Epithelial cell of proximal tubule (primary cell): ENCODE results near the gene AP3B1. TPM values are rescaled to one million over a fixed set of nuclear protein-coding genes. Genes with fewer than 3 reads are reported as not detected.

ENCODE experiments used
- DNase-seq: peaks from one replicate; pipeline ENCODE4 v3.0.0-alpha.2; 2011; ENCODE audit warnings: low read depth
- H3K4me3 ChIP-seq: 2 replicates; pipeline ENCODE4 v1.5.1; 2011; ENCODE audit warnings: low read depth, mild to moderate bottlenecking, low read length
- total RNA-seq: library from RNA; depleted of rRNA; stranded (reverse); fragments of >200 nt; gene quantifications from 2 replicates; pipeline ENCODE4 v1.2.3, GENCODE V29; 2015
- TF ChIP-seq, protein P1 (sequence below): conservative IDR thresholded peaks from 2 replicates; pipeline ENCODE4 v1.5.1; 2012; ENCODE audit warnings: low read depth, mild to moderate bottlenecking, low read length

The AP3B1 gene
- total RNA-seq, 1 donor from 2014 or later: 47.1 TPM

- TF ChIP-seq, protein P1, sequence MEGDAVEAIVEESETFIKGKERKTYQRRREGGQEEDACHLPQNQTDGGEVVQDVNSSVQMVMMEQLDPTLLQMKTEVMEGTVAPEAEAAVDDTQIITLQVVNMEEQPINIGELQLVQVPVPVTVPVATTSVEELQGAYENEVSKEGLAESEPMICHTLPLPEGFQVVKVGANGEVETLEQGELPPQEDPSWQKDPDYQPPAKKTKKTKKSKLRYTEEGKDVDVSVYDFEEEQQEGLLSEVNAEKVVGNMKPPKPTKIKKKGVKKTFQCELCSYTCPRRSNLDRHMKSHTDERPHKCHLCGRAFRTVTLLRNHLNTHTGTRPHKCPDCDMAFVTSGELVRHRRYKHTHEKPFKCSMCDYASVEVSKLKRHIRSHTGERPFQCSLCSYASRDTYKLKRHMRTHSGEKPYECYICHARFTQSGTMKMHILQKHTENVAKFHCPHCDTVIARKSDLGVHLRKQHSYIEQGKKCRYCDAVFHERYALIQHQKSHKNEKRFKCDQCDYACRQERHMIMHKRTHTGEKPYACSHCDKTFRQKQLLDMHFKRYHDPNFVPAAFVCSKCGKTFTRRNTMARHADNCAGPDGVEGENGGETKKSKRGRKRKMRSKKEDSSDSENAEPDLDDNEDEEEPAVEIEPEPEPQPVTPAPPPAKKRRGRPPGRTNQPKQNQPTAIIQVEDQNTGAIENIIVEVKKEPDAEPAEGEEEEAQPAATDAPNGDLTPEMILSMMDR: no peak
- DNase-seq: peak; percentile 9
- H3K4me3 ChIP-seq: no peak overlapping the region
Measured at GRCh38 chr5:78116167-78116566, 178.3 kb downstream of the AP3B1 start.

DNA sequence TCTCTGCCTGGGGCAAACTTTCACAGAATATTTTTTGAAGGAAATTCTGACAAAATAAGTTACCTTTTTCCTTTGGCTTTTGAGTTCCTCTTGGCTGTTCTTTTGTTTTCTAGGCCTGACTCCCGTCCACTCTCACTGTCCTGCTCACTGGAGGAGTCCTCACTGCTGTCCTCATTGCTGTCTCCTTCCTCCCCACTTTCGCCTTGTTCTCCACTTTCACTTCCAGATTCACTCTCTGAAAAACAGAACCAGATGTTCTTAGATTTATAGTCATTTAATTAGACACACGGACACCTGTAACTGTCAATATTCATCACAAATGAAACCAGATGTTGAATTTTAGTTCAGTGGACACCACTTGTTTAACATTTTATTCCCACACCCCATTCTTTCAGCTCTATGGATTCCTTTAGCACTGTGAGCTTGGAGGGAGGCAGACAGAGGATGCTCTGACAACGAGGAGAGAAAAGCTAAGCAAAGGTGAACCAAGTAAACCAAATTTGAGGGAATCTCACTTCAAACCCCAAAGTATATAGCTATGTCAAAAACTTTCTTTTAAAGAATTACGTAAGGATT lies 180.7 kb downstream of the AP3B1 start:
- TF ChIP-seq, protein P1: no peak
- H3K4me3 ChIP-seq: no peak overlapping the region
- DNase-seq: no peak

DNA sequence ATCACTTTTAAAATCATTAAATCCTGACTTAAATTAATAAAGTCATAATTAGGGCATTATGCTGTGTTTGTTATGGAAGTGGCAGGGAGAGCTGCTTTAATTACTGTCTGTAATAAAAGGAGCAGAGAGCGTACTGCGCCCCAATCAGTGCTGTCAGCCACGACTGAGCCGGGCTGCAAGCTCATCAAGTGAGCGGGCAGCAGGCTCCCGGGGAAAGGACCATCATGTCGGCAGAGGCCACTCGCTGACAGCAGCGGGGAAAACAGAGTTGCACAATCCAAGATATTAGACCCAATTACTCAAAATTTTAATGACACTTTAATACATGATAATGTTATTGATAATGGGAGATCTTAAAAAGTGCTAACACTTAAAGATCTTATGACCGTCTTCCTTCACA lies 181.6 kb downstream of the AP3B1 start:
- TF ChIP-seq, protein P1: no peak
- DNase-seq: no peak
- no peak overlapping the region for H3K4me3 ChIP-seq

DNA sequence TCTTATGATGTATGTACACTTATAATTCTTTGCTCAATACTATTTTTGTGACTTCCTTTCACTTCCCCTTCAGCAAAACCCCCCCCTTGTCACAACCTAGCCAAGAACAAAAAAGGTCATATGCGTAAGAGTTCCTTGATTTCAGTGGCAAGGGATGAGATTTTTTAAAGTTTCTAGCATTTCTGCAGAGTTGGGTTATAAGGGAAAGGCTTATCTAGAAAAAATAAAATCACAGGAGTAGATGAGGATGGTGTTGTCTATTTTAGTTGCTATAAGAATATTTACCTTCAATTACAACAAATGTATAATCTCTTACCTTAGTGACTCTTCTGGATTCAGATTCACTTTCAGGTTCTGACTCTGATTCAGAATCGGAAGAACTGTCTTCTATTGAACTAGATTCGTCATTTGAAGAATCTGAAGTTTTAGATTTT lies 184.6 kb downstream of the AP3B1 start:
- TF ChIP-seq, protein P1: no peak
- DNase-seq: no peak
- H3K4me3 ChIP-seq: no peak overlapping the region

DNA sequence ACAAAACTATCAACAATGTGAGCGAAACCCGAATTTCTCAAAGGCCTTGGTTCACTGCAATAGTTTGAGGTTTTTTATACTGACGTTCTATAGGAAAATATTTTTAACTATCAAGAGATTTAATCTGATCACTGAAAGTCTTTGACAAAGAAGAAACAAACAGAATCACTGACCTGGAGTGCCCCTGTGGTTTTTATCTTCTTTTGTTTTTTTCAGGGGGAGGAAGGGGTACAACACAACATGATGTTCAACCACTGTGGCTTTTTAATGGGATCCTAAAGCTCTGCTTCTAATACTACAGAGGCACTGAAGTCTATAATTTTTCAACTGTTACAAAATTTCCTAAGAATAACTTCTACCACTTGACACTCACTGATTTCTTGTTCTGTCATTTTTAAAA lies 185.9 kb downstream of the AP3B1 start:
- TF ChIP-seq, protein P1: no peak
- no peak for DNase-seq
- H3K4me3 ChIP-seq: no peak overlapping the region

DNA sequence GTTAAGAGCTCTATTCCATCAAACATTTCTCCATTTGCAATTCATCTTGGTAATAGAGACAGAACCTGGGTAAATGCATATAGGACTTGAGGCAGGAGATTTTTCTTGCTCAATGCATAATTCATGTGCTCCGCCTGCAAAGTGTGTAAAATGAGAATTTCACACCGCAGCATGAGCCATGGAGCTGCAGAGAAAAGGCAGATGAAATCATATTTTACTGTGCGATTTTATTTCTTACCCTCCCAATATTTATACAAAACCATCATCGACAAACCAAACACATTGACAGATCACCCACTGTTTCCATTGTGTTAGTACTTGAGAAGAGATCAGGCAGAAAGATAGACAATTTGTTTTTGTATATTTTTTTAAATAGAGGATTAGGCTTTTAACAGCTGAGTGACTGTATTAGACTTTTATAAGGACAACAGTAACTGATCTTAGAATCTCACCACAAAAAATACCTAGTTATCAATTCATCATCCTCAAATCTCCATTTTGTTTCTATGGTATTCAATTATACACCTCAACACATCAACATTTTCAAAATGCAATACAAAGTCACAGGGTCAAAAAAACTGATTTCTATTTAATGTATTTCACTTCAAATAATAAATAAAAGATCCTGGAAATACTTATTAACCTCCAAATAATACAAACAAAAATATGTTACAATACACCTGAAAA lies 191.1 kb downstream of the AP3B1 start:
- TF ChIP-seq, protein P1: no peak
- no peak overlapping the region for H3K4me3 ChIP-seq
- DNase-seq: no peak

GRCh38 chr5:78102500-78102899 lies 192.0 kb downstream of the AP3B1 start:
- H3K4me3 ChIP-seq: no peak overlapping the region
- TF ChIP-seq, protein P1: no peak
- no peak for DNase-seq
